Left renal pelvis (tissue), 4 donors: Measurements from ENCODE around the gene PPCS. TPM values are rescaled to one million over a fixed set of nuclear protein-coding genes. Genes with fewer than 3 reads are reported as not detected.

ENCODE experiments used
- DNase-seq, 4 donors: peaks; one replicate each; pipeline ENCODE4 v3.0.0-alpha.2; 2013; ENCODE audit warnings: low read depth in 4 of 4, low spot score in 3 of 4
- polyA plus RNA-seq, 4 donors: library from polyadenylated mRNA; unstranded; fragments of 120-200 nt; gene quantifications; one replicate each; pipeline ENCODE4 v1.2.1, GENCODE V29; 2013; ENCODE audit not compliant: insufficient read length in 4 of 4

The PPCS gene
- polyA plus RNA-seq: 10 to 100 TPM; 50.1 to 97.3 (median 86.7) TPM

DNA sequence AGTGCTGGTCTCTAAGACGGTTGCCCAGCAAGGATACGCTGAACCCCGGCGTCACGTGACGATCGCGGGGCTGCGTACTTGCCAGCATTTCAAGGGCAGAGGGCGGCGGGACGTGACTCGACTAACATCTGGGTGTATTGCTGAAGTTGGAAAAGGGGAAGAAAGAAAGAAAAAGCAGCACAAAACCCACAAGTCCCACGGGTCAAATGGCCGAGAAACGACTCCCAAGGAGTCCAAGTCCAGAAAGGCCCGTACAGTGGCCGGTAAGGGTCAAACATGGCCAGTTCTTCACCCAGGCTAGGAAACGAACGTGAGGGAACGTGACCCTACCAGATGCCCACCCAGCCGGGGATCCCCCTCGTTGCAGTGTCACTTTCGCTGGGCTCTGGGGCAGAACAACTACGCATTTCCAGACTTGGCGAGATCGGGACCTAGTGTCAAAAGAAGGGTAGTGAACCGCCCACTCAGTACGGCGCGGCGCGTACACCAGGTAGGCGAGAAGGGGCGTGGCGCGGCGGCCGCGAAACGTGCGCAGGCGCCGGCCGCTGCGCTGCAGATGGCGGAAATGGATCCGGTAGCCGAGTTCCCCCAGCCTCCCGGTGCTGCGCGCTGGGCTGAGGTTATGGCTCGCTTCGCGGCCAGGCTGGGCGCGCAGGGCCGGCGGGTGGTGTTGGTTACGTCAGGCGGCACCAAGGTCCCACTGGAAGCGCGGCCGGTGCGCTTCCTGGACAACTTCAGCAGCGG, at the start of gene PPCS, which contains the start of gene ZMYND12:
PPCS (plus strand) TSS at position 534 of the 744 bp plus-strand sequence; CDS start at position 557, 23 bp downstream.
ZMYND12 (minus strand) TSS at position 13 of the 744 bp plus-strand sequence. CDS start 25 bp downstream, outside the sequence.
- peak; percentile 78 to 88 (median 82) for DNase-seq

DNA sequence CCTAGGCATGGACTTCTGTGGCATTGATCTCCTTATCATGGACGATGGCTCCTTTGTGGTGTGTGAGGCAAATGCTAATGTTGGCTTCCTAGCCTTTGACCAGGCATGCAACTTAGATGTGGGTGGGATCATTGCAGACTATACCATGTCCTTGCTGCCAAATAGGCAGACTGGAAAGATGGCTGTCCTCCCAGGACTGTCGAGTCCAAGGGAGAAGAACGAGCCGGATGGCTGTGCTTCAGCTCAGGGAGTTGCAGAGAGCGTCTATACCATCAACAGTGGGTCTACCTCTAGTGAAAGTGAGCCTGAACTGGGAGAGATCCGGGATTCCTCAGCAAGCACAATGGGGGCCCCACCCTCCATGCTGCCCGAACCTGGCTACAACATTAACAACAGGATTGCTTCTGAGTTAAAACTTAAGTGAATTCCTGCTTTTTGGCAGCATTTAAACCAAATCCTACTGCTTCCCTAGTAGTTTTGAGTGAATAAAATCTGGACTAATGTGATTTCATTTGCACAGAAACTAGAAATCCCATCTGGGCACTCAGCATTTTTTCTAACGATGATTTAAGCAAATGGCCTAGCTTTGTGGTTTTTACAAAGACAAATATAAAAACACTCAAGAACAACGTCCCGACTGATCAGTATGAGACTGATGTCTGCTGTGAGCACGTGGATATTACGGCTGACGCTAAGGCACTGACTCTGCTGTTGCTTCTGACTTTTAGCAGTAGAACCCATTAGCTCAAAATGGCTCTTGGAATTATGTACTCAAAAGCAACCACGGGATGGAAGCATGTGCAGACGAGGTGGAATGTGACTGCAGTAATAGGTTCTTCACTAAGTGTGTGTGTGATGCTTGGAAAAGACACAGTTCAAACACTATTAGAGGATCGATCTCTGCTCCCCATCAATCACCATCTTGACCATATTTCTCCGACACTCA, 41.5 kb upstream of the PPCS start:
- DNase-seq: no peak

DNA sequence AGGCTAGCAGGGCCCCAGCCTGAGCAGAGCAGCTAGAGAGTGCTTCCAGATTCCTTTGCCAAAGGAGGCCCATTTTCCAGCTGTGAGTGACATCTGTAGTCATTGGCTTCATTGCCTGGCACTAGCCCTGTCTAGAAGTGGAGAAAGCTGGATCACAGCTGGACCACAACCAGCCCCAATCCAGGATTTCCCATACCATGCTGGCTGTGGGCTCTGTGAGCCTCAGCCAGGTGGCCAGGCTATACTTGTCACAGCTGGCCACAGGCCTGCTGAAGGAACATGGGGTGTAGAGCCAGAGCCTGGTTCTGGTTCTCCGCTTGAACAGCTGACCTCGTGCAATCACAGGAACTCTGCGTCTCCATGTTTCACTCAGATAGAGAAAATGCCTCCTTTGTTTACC, 39.2 kb upstream of the PPCS start:
- no peak for DNase-seq

DNA sequence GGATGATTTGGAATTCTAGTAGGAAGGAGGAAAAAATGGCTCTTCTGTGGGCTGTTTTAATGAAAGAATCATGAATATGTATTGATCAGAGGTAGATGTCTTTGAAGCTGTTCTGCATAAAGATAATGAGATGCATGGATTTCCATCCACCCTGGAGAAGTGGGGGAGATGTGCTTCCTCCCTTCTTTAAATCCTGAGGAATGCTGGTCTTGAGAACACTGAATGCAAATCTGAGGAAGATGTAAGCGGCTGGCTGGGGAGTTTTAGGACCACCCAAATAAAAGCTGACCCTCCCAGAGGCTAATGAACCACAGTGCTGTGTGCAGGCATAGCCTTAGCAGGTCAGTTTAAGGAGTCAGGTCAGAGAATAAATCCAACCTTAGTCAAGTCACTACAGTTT, 37.8 kb upstream of the PPCS start:
- no peak for DNase-seq

DNA sequence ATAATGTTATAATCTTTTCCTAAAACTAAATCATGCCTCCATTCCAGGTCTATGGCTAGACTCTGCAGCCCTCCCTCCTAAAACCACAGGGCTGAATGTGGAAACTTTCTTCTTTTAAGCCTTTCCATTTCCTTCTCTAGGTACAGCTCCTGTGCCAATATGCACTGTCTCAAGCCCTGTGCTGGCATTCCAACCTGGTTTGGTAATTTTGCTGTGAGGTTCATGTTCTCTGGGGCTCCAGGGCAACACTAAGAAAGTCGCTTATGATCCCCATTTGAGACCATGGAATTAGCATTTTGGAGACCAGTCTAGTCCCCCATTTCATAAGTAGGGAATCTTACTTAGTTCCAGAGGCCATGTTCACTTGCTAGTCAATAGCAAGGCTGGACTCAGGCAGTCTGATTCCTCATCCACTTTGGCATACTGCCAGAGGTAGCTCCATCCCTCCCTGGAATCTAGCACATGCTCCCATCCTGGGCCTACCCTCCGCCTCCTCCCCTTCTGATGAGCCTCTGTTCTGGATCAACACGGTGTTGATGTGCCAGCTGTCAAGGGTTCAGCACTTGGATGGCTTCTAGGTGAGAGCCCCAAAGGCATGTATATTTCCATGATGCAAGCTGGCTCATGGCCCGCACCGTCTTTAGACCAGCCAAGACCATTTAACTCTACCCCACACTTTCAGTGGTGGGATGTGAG, 37.1 kb upstream of the PPCS start:
- DNase-seq: no peak

DNA sequence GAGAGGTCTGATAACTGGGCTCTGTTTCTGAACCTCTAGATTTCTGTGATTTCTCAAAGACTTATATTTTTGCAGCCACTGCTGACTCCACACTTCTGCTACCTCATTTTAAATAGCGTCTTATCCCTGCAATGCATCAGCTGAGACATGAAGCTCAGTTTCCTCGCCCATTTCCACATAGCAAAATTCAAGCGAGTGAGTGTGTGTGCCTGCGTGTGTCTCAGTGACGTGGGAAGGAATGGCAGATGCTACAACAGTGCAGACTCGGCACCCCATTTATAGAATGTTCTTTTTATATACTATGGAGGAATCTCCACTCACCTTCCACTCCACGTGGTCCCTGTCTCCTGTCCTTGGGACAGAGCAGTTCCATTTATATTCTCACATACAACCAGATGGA, 36.2 kb upstream of the PPCS start:
- no peak for DNase-seq

DNA sequence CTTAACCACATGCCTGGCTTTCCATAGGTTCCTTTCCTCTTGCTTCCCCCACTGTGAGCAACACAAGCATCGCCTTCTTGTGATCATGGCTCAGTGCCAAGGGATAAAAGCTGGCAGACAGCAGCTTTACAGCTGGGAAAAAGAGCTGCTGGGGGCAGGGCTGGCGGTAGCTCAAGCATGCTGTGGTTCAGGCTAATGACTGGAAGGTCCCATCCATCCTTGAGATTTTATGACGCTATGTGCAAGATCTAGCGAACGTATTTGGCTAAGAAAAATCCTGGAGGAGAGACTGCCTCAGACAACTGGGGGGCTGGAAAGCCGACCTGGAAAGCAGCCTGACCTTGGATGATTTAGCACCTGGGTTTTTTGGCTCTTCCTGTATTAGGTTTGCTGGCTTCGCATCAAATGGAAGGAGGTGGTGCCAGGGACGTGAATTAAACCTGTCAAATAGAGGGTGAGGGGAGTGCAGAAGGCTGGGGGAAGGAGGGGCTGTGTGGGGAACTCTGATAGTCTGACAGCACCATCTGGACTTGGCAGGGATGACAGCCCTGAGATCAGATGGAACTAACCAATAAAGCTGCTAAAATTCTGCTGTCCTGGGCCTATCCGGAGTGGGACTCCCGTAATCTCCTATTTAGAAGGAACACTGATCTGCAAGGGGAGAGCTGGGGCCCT, 35.3 kb upstream of the PPCS start:
- peak; percentile 73 to 89 (median 78) for DNase-seq

DNA sequence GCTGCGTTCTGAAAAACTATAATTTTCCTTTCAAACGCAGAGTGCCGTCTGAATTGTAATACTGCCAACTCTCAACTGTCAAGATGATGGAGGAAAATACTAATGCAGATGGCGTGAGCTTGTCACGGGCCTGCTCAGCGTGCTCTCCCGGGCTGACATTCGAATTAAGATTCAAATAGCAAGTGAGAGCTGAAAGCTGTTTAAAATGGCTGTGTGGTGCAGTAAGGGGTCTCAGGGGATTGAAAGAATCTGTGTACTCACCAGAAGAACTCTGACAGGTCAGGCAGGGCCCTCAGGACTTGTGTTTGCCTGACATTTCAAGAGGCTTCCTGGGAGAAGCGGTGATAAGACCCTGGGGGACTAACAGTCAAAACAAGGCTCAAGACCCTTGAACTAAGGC, 33.6 kb upstream of the PPCS start:
- no peak for DNase-seq

DNA sequence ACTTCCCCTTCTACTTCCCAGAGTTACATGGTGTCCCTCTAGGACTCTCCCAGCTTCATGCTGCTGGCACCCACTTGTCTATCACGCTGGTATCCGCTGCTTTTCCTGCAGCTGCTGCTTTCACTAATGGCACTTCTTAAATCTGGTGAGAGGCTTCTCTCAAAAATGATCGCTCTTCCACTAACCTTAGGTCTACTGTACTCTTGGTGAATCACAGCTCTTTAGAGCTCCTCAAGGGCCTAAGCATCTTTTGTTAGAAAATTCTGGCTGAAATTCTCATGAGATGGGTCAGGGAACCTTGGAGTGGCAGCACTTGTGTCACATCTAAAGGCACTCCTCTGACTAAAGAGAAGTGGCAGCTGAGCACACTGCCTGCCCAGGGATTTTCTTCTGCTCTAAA, 32.7 kb upstream of the PPCS start:
- DNase-seq: no peak

DNA sequence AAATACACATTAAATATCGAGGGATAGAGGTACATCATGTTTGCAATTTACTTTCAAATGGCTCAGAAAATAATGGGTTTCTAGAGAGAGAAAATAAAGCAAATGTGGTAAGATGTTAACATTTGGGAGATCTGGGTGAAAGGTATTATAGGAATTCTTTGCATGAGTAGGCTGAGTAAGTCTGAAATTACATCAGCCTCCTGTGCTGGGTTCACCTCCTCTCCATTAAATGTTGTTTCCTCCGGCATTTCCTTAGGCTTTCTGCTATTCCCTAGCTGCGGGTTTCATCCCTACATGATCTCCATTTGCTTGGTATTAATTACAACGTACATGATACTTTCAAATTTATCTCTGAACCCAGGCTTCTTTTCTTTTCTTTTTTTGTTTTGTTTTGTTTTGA, 32.1 kb upstream of the PPCS start:
- DNase-seq: no peak

DNA sequence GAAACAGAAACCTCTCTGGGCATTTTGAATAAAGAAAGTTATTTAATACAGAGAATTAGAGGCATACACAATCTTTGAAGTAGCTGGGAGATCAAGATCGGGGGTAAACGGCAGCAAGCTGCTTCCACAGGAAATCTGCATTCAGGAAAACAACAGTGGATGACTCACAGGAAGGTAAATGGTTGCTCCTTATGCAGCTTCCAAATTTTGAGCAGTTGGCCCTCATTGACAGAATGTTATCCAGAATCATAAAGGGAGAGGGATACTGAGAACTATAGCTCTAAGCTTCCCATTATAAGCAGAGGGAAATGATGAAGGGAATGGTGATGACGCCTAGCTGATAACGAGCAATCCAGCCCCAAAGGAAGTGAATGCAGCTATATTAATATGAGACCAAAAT, 29.1 kb upstream of the PPCS start:
- no peak for DNase-seq

DNA sequence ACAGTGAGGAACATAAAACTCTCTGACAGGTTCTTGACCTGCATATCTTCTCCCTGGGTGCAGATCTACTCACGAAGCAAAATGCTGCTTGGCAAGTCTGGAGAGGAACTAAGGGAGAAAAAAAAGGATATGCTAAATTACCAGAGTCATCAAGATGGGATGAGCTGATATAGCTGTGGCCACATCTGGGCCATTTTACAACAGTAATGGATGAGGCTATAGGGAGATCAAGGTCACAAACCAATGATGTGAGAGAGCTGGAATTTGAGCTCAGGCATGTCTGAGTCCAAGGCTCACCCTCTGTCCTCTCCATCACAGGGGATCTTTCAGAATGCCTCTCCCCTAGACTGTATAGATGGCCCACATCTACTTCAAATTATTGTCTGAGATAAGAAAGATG, 26.7 kb upstream of the PPCS start:
- no peak for DNase-seq

DNA sequence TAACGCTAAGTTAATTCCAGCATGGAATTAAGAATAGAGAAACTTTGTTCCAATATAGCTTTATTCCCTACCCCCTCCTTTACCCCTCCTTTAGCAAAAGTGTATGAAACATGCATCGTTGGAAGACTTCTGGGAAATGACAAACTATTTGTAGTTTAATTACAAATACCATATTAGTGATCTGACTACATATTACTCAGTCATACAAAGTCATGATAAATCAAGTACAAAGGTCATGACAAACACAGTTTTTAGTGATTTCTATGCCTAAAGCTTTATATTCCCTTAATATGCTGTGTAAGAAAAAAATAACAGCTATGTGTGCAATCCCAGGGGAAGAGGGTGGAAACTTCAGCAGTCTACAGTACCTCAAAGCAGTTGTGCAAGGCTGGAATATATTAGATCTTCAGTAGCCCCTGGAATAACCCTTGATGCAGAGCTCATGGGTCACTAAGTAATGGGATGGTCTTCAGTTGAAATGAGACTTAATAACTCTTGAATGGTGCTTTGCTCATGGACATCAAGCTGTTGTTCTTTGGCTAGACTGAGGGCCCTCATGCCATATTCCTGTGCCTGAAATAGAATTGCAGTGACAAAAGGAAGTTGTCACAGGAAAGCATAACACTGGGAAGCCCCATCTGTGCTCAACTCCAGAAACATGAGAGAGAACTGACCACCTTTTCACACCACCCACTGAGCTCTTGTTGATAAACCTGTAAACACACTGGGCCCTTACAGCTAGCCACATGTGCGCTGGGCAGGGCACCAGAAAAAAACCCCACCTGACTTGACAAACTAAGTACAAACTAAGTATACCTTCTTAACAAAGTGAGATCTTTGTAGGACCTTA, 25.8 kb upstream of the PPCS start:
- no peak for DNase-seq

DNA sequence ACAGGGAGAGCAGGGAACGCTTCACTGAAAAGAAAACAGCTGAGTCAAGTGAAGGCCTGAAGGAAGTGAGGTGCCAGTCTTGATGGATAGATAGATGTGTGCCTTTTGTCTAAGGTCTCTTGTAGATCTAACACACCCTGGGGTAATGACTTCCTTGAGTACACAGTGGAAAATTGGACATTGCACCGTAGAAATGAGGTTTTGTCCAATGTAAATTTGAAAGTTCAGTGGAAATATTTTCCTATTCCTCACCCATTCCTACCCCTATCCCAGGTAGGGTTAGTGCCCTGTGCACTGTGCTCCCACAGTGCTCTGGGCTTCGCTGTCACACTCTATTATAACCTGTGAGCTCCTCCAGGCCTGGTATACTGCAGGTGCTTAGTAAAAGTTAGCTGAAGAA, 24.8 kb upstream of the PPCS start:
- no peak for DNase-seq

DNA sequence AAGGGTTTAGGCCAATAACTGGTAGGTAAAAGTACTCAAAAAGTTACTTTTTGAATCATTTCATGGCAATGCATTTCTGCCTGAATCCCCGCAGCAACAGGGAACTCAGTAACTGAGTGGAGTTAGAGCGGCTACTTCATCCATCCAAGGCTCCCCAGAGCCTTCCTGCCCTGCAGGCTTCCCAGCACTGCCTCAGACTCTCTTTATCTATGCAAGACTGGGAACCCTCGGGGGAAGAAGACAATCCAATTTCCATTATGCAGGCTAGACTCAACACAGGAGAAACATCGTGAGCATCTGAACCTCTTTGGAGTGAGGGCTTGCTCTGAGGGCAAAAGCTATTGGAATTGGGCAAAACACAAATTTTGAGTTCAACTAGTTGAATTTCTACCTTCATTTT, 23.6 kb upstream of the PPCS start:
- no peak for DNase-seq

DNA sequence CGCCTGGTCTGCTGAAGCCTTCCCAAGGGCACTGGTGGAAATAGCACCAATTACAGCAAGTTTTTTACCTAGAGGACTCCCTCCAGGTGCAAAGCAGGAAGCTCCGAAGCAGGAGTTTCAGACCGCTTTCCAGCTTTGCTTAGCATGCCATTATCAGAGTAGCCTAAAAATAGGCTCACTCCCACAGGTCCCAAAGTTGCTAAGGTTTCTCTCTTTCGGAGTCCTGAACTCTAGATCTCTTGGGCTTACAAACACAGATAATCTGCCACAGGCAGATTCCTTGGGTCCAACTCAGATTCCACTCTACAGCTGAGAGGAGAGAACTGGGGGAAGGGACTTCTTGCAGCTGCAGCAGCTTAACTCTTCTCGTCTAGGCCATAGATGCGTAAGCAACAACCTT, 23.0 kb upstream of the PPCS start:
- no peak for DNase-seq

DNA sequence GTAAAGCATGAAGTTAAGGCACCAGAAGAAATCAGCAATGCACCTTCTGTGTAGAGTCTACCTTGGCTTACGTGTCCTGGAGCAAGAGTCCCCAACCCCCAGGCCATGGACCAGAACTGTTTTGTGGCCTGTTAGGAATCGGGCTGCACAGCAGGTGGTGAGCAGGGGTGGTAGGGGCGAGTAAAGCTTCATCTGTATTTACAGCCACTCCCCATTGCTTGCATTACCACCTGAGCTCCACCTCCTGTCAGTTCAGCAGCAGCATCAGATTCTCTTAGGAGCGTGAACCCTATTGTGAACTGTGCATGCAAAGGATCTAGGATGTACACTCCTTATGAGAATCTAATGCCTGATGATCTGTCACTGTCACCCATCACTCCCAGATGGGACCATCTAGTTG, 22.0 kb upstream of the PPCS start:
- DNase-seq: no peak

DNA sequence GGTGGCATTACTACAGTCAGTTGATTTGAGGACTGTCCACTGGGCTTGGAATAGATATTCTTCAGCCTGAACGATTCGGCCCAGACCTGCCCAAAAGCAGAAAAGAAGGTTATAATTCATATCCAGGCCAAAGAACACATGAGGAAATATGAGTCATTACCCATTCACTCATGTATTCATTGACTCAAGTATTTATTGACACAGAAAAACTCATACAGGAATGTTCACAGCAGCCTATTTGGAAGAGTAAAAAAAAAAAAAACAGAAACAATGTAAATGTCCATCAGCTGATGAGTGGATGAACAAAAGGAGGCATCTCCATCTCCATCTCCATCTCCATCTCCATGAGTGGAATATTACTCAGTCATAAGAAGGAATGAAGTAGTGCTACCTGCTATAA, 16.4 kb upstream of the PPCS start:
- no peak for DNase-seq

DNA sequence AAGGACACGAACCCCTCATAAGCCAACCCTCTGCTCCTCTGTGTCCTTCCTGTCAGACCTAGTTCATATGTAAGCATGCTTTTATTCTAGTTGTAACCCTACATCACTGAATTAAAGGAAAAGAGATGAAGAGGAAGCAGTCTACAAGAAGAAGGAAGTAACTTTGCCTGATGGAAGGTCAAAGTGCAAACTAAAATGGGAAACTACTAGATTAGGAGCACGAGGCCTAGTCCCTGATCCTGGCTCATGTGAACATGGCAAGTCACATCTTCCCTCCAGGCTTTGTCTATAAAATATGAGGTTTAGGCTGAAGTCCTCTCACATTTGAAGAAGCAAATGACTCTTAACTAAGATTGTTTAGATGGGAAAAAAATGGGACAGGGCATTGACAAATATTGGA, 13.7 kb upstream of the PPCS start:
- no peak for DNase-seq

DNA sequence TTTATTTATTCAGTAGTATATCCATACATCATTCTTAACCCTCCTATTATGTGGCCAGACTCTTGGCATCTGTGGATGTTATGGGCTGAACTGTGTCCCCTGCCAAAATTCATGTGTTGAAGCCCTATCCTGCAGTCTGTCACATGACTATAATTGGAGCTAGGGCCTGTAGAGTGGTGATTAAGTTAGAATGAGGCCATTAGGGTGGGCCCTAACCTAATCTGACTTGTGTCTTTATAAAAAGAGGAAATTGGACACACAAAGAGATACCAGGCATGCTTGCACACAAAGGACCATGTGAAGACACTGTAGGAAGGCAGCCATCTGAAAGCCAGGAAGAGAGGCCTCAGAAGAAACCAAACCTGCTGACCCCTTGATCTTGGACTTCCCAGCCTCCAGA, 7.1 kb upstream of the PPCS start:
- DNase-seq: no peak
